Fibroblast of skin of scalp (primary cell): ENCODE data around the gene SBF2.
A peak's percentile ranks its signal among the peaks of the same experiment; 100 is the strongest.

Experiments
- DNase-seq: peaks from one replicate; pipeline ENCODE4 v3.0.0-alpha.2; 2013

SBF2 gene

DNA sequence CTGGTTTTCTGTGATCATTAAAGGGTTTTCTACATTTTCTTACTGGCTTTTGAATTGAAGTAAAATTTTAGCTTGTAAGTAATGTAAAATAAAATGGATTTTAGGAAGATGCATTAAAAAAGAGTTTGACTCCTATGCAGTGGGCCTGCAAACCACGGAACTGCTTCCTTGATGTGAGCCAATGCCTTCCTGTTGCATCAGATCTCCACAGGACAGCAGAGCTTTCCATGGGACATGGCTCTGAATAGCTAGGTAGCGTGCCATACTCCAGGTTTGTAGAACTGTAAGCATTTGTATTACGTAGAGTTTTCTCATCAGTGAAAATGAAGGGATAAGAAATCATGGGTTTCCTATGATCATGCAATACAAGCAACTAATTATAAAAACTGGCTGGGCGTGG is 496.7 kb downstream of the SBF2 start:
- DNase-seq: no peak

DNA sequence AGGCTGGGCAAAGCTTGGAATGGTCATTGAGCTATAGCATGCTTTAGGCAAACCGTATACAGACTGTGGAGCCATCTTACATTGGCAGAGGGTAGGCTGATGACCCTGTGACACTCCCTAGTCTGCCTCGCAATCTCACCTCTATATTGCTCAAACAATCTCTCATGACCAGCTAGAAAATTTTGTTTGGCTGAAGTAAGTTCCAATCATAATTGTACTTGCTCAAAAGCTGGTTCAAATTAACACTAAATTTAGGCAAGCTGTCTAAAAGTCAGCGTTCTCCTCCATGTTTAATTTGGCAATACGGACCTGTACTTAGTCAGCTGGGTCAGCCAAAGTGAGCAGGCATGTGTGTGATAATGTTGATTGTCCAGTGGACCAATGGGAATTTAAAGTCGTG is 497.2 kb downstream of the SBF2 start:
- peak; percentile 46 for DNase-seq

- DNase-seq: no peak
Observed at GRCh38 chr11:9796266-9796665, 497.8 kb downstream of the SBF2 start.

DNA sequence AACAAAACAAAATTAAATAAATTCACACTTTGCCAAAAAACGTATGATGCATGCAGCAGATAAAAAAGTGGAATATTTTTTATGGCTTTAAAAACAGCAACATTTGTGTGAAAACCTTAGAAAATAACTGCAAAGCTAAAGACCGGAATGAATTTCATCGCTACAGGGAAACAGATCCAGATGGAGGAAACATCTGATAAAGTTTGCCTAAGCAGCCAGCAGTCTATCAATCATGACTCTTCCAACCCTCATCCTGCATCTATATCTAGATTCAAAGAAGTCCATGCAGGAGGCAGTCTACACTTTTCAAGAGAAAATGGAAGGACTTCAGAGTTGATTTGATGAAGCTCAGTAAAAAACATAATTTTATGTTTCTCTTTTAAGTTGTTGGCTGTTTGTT is 503.3 kb downstream of the SBF2 start:
- no peak for DNase-seq

- no peak for DNase-seq
Observed at GRCh38 chr11:9789910-9790309, 504.1 kb downstream of the SBF2 start.

GRCh38 chr11:9787981-9788521 is 506.0 kb downstream of the SBF2 start:
- DNase-seq: peak; percentile 74

- no peak for DNase-seq
Observed at GRCh38 chr11:9787260-9787659, 506.8 kb downstream of the SBF2 start.

- no peak for DNase-seq
Observed at GRCh38 chr11:9784602-9785315, 509.3 kb downstream of the SBF2 start.

DNA sequence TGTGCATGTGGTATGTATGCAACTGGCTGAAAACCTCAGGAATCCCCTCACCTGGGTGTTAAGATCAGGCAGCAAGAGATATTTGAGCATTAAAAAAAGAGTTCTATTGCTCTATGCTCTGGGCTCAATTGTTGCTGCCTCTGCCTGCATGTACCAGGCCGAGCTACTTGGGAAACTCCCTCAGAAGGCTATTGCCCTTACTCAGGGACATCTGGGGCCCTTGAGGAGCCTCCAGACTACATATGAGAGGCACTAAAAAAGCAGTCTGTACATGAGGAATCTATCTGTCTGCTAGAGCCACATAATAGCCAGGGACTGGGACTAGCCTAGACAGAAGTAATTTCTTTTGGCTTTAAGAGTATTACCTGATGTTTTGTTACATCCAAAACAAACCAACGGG is 510.0 kb downstream of the SBF2 start:
- no peak for DNase-seq

GRCh38 chr11:9780929-9781328 is 513.1 kb downstream of the SBF2 start:
- DNase-seq: no peak

GRCh38 chr11:9777525-9777924 is 516.5 kb downstream of the SBF2 start:
- DNase-seq: no peak

GRCh38 chr11:9777066-9777465 is 517.0 kb downstream of the SBF2 start:
- DNase-seq: no peak

GRCh38 chr11:9776203-9776602 is 517.8 kb downstream of the SBF2 start:
- DNase-seq: no peak

DNA sequence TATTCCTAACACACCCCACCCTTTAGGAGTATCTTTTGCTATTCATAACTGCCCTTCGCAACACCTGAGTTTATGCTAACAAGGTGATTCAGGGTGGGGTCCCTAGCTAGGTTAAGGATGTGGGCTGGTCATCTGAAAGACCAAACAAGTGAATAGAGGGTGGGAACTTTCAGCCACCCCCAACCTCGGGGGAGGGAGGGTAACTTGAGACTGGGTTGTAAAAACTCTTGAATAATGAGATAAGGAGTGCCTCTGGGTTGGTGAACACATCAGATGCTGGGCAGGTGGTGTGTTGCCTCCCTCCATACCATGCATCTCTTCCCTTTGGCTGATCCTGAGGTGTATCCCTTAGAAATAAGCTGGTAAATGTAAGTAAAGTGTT is 518.6 kb downstream of the SBF2 start:
- no peak for DNase-seq

DNA sequence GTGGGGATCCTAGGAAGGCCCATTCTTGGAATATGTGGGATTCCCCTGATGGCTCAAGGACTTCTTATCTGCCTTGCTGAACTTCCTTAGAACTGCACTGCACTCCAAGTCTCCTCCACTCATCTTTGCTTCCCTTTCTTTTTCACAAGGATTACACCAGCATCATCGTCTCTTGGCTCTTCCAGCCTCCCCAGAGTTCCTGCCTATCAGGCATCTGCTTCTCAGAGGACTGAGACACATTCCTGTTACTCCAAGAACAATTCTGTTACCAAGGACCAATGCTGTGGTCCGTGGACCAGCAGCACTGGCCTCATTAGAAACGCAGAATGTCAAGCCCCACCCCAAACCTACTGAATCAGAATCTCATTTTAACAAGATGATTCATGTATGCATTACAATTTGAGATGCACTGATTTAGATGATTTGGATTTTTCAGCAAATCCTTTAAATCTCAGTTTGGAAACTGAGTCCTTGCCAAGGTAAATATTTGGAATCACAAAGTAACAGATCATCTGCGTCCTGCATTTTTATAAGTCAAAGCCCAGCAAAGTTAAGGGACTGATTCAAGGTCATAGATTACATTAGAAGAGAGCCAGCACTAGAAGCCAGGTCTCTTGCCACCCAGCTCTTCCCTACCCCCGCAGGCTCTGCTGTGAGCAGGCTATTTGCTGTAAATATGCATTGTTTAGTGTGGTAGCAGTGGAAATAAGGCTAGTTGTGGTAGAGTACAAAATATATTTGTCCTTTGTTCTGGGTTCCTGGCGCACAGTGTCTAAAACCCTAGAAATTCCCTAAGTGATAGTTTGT is 519.2 kb downstream of the SBF2 start:
- DNase-seq: peak; percentile 98

GRCh38 chr11:9774109-9774508 is 519.9 kb downstream of the SBF2 start:
- no peak for DNase-seq

DNA sequence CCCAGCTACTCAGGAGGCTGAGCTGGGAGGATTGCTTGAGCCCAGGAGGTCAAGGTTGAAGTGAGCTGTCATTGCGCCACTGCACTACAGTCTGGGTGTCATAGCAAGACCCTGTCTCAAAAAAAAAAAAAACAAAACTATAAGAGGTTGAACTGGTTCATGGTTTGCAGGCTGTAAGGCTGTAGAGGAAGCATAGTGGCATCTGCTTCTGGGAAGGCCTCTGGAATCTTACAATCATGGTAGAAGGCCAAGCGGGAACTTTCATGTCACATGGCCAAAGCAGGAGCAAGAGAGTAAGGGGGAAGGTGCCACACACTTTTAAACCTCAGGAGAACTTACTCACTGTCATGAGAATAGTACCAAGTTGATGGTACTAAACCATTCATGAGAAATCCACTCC is 520.5 kb downstream of the SBF2 start:
- no peak for DNase-seq

DNA sequence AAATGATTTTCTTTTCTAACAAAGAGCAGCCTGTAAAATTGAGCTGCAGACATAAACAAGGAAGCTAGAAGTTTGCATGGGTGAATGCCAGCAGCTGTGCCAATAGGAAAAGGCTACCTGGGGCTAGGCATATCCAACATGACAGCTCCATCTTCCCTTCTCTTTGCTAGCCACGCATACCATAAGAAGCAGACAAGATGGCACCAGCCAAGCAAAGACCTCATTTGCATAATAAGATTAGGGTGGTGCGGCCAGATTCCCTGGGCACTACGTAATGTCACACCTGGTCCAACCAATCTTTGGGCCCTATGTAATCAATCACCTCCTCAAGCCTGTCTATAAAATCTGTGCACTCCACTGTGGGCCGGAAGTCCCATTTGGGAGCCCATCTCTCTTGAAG is 521.8 kb downstream of the SBF2 start:
- no peak for DNase-seq

GRCh38 chr11:9771071-9771511 is 522.9 kb downstream of the SBF2 start:
- peak; percentile 64 for DNase-seq

GRCh38 chr11:9769621-9770020 is 524.4 kb downstream of the SBF2 start:
- DNase-seq: no peak

- DNase-seq: peak; percentile 99
Observed at GRCh38 chr11:9765320-9766101, 528.5 kb downstream of the SBF2 start.

- DNase-seq: no peak
Observed at GRCh38 chr11:9763301-9763700, 530.7 kb downstream of the SBF2 start.

DNA sequence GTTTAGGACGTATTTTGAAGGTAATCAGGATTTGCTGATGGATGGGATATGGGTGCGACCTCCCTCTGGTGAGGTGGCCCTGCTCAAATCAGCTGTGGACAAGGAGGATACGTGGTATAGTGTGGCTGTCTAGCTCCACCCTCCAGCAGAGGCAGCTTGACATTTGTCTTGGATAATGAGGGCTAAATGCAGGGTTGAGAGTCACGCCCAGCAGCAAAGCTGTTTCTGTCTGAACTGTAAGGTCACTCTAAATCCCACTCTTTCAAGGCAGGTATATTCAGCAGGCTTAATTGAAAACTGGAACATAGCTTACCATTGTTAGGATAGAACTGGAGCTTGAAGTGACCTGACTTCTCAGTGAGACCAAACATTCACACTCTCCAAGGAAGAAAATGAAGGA is 531.5 kb downstream of the SBF2 start:
- no peak for DNase-seq
